HG03469 (cell line): ENCODE measurements around the gene ADCY9.

Experiments
- ATAC-seq: cut with Tn5 transposase; IDR thresholded peaks from one replicate; pipeline ENCODE4 v1.9.1; 2021; ENCODE audit warnings: mild to moderate bottlenecking, moderate library complexity, moderate number of reproducible peaks; ENCODE audit not compliant: unreplicated experiment

The ADCY9 gene

GRCh38 chr16:4096509-4096908 is 19.7 kb downstream of the ADCY9 start:
- ATAC-seq, result no peak

GRCh38 chr16:4094127-4094773 is 22.0 kb downstream of the ADCY9 start:
- no peak for ATAC-seq

GRCh38 chr16:4093495-4094126 is 22.6 kb downstream of the ADCY9 start:
- no peak for ATAC-seq

GRCh38 chr16:4092547-4093265 is 23.5 kb downstream of the ADCY9 start:
- ATAC-seq, result no peak

- no peak for ATAC-seq
These were observed 24.8 kb downstream of the ADCY9 start for GRCh38 chr16:4091240-4092012.

- no peak for ATAC-seq
These were observed 25.8 kb downstream of the ADCY9 start for GRCh38 chr16:4090351-4090851.

GRCh38 chr16:4089811-4090301 is 26.4 kb downstream of the ADCY9 start:
- ATAC-seq, result no peak

GRCh38 chr16:4089251-4089810 is 26.9 kb downstream of the ADCY9 start:
- no peak for ATAC-seq

GRCh38 chr16:4087990-4088577 is 28.2 kb downstream of the ADCY9 start:
- ATAC-seq, result no peak

GRCh38 chr16:4087099-4087885 is 28.9 kb downstream of the ADCY9 start:
- no peak for ATAC-seq

GRCh38 chr16:4086153-4086552 is 30.1 kb downstream of the ADCY9 start:
- ATAC-seq, result no peak

GRCh38 chr16:4085405-4085970 is 30.8 kb downstream of the ADCY9 start:
- no peak for ATAC-seq

- no peak for ATAC-seq
These were observed 32.8 kb downstream of the ADCY9 start for GRCh38 chr16:4083347-4083870.

GRCh38 chr16:4082474-4083044 is 33.7 kb downstream of the ADCY9 start:
- ATAC-seq, result no peak

- no peak for ATAC-seq
These were observed 34.7 kb downstream of the ADCY9 start for GRCh38 chr16:4081521-4082021.

GRCh38 chr16:4081047-4081446 is 35.2 kb downstream of the ADCY9 start:
- no peak for ATAC-seq

GRCh38 chr16:4077174-4077649 is 39.0 kb downstream of the ADCY9 start:
- ATAC-seq, result no peak

GRCh38 chr16:4075534-4075933 is 40.7 kb downstream of the ADCY9 start:
- no peak for ATAC-seq
